Transverse colon (tissue), 4 donors: ENCODE measurements around the gene ZBTB16. TPM values are rescaled to one million over a fixed set of nuclear protein-coding genes. Genes with fewer than 3 reads are reported as not detected.

Experiments
- DNase-seq: peaks from one replicate; pipeline ENCODE4 v3.0.0-alpha.2; 2019
- H3K27ac ChIP-seq, 4 donors: fragments of 200-600 bp; sonication (generic); 2 replicates each; pipeline ENCODE4 v1.5.1; 2016 to 2018; ENCODE audit warnings: inconsistent platforms in 4 of 4
- H3K27me3 ChIP-seq: fragments of 200-600 bp; sonication (generic); 2 replicates; pipeline ENCODE4 v1.5.1; 2017; ENCODE audit warnings: inconsistent platforms
- H3K36me3 ChIP-seq, 4 donors: fragments of 200-600 bp; sonication (generic); 2 replicates each; pipeline ENCODE4 v1.5.1; 2017 to 2019; ENCODE audit warnings: inconsistent platforms in 4 of 4
- H3K4me1 ChIP-seq, 4 donors: fragments of 200-600 bp; sonication (generic); 2 replicates each; pipeline ENCODE4 v1.5.1; 2017 to 2020; ENCODE audit warnings: inconsistent platforms in 4 of 4
- H3K4me3 ChIP-seq, 4 donors: fragments of 200-600 bp; sonication (generic); 1 replicate in 1 of 4; 2 replicates in 3 of 4; pipeline versions ENCODE4 v1.5.1 to v1.6.1; 2017 to 2019; ENCODE audit warnings: inconsistent platforms in 4 of 4
- H3K9me3 ChIP-seq, 2 donors: fragments of 200-600 bp; sonication (generic); 2 replicates each; pipeline ENCODE4 v1.5.1; 2017 to 2019; ENCODE audit warnings: inconsistent platforms in 2 of 2
- EP300 ChIP-seq: sonication (generic); formaldehyde crosslinking; IDR thresholded peaks from one replicate; pipeline ENCODE4 v1.6.1; 2017; ENCODE audit warnings: antibody characterized with exemption, low read depth
- POLR2A ChIP-seq: fragments of 450-650 bp; IDR thresholded peaks from one replicate; pipeline ENCODE4 v1.6.1; 2016; ENCODE audit warnings: antibody characterized with exemption, mild to moderate bottlenecking, moderate library complexity
- POLR2AphosphoS5 ChIP-seq, 3 donors: sonication (generic); formaldehyde crosslinking; IDR thresholded peaks; one replicate each; pipeline ENCODE4 v1.6.1; 2016; ENCODE audit warnings: antibody characterized with exemption in 3 of 3
- whole genome bisulfite sequencing, 2 donors: methylation state at CpG; one replicate each; pipeline ENCODE4 v1.1.5; 2018; ENCODE audit warnings: low coverage in 1 of 2; 5-methylcytosine and 5-hydroxymethylcytosine counted together
- in situ Hi-C, 4 donors: fragments of 200-750 bp; cut with MboI; loops; one replicate each; pipeline versions ENCODE4 v1.15.0 to v1.15.1; 2017; ENCODE audit warnings: low sequenced_read_pairs in 3 of 4, low pct_ligation_motif_present in 1 of 4, low pct_unique_long_range_greater_than_20kb in 1 of 4
- intact Hi-C: fragments of 100-400 bp; cut with DNase I; formaldehyde crosslinking; loops from one replicate; pipeline ENCODE4 v1.15.1; 2023; ENCODE audit warnings: low total_unique reads
- total RNA-seq, 4 donors: library from RNA; depleted of rRNA; stranded (reverse); fragments of >200 nt; gene quantifications; one replicate each; pipeline ENCODE4 v1.1.0, GENCODE V29; 2016
- TF ChIP-seq, protein P1 (sequence below), 5 experiments: fragments of 200-600 bp in 3 of 5; fragments of 450-650 bp in 2 of 5; sonication (generic) in 3 of 5; IDR thresholded peaks; 1 replicate in 2 of 5; 2 replicates in 3 of 5; pipeline ENCODE4 v1.5.1; 2016 to 2017; ENCODE audit warnings: antibody characterized with exemption in 5 of 5, inconsistent platforms in 3 of 5, mild to moderate bottlenecking in 2 of 5, moderate library complexity in 1 of 5

ZBTB16 gene
- total RNA-seq, 4 donors from 2014 or later, result 108 to 271 (median 155) TPM

DNA sequence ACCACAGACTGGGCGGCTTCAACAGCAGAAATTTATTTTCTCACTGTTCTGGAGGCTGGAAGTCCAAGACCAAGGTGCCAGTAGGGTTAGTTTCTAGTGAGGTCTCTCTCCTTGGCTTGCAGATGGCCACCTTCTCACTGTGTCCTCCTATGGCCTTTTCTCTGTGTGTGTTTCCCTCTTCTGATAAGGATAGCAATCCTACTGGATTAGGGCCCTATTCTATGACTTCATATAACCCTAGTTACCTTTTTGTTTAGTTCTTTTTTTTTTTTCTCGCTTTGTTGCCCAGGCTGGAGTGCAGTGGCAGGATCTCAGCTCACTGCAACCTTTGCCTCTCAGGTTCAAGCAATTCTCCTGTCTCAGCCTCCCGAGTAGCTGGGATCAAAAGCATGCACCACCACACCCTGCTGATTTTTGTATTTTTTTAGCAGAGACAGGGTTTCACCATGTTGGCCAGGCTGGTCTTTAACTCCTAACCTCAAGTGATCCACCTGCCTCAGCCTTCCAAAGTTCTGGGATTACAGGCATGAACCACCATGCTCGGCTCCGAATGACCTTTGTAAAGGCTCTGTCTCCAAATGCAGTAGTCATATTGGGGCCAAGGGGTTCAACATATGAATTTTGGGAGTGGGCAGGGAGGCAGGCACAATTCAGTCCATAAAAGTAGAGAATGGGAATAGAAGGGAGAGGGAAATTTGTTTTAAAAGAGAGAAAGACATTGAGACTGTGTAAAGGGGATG lies 211.2 kb downstream of the ZBTB16 start:
- TF ChIP-seq POLR2A (no peak), EP300 (no peak), POLR2AphosphoS5 (IDR thresholded peaks at IDR 0.05) (no peak)
- TF ChIP-seq, protein P1, sequence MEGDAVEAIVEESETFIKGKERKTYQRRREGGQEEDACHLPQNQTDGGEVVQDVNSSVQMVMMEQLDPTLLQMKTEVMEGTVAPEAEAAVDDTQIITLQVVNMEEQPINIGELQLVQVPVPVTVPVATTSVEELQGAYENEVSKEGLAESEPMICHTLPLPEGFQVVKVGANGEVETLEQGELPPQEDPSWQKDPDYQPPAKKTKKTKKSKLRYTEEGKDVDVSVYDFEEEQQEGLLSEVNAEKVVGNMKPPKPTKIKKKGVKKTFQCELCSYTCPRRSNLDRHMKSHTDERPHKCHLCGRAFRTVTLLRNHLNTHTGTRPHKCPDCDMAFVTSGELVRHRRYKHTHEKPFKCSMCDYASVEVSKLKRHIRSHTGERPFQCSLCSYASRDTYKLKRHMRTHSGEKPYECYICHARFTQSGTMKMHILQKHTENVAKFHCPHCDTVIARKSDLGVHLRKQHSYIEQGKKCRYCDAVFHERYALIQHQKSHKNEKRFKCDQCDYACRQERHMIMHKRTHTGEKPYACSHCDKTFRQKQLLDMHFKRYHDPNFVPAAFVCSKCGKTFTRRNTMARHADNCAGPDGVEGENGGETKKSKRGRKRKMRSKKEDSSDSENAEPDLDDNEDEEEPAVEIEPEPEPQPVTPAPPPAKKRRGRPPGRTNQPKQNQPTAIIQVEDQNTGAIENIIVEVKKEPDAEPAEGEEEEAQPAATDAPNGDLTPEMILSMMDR (IDR thresholded peaks at IDR 0.05), result no peak
- no peak overlapping the region for H3K4me3 ChIP-seq
- intact Hi-C loops, result no loop called here
- no peaks in the 10 kb centered on the region for H3K36me3 ChIP-seq
- DNase-seq, result no peak
- WGBS, 2 donors, result 60 to 81% methylated on average over 1 to 5 of the region's 5 CpGs
- H3K27me3 ChIP-seq, result peaks cover 12% of the 10 kb centered on the region
- in situ Hi-C loops, result loop anchor here in 1 of 4 donors (25.0 kb wide), 2 partner anchors 233 to 383 kb away; partner anchors contain the start of gene USP28
- no peaks in the 10 kb centered on the region for H3K9me3 ChIP-seq
- H3K27ac ChIP-seq, result no peak overlapping the region
- H3K4me1 ChIP-seq, result no peaks in the 10 kb centered on the region

DNA sequence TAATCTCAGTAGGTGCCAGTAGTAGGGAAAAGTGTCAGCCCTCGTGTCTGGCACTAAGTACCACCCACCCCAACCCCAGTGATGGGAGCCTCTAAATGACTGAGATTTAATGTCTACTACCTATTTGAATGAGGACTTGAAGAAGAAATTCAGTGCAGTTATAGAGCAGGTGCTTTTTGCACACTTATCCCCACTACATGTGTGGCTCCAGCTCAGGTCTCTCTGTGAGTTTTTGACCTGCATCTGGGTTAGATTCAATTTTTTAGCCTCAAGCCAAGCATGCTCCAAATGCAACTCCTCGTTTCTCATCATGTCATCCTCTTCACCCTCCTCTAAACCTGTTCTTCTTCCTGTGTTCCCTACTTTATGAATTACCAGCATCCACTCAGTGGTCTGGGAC lies 211.8 kb downstream of the ZBTB16 start:
- H3K27me3 ChIP-seq, result peaks cover 12% of the 10 kb centered on the region
- H3K4me1 ChIP-seq, result no peaks in the 10 kb centered on the region
- no peaks in the 10 kb centered on the region for H3K9me3 ChIP-seq
- H3K27ac ChIP-seq, result no peak overlapping the region
- DNase-seq, result no peak
- H3K4me3 ChIP-seq, result no peak overlapping the region
- no peak for TF ChIP-seq POLR2A
- TF ChIP-seq, protein P1 (IDR thresholded peaks at IDR 0.05), result no peak
- no peak for TF ChIP-seq POLR2AphosphoS5 (IDR thresholded peaks at IDR 0.05)
- TF ChIP-seq EP300, result no peak
- intact Hi-C loops (no loop called here), in situ Hi-C loops (loop anchor here in 1 of 4 donors (25.0 kb wide), 2 partner anchors 234 to 384 kb away; partner anchors contain the start of gene USP28)
- 62 to 100% methylated on average over 1 to 2 of the region's 2 CpGs for WGBS, 2 donors
- no peaks in the 10 kb centered on the region for H3K36me3 ChIP-seq

DNA sequence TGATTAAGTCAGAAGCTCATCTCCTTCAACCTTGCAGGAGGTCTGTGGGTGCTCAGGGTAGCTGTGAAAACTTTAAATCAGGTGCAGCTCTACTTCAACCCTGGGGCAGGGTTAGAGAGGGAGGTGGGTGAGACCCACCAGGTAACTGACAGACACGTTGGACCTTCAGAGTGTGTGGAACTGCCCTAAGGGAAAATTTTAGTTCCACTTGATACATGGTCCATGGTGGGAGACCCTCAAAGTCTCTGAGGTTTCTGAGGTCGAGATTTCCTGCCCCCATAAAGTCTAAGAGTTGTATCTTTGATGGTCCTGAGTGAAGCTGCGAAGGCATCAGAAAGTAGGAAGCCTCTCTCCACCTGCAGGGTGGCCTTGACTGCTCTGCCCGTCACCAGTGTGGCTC lies 212.8 kb downstream of the ZBTB16 start:
- Histone ChIP-seq H3K4me3 (no peak overlapping the region), H3K4me1 (no peaks in the 10 kb centered on the region), H3K9me3 (no peaks in the 10 kb centered on the region), H3K27ac (no peak overlapping the region), H3K27me3 (peaks cover 12% of the 10 kb centered on the region), H3K36me3 (no peaks in the 10 kb centered on the region)
- intact Hi-C loops (no loop called here), in situ Hi-C loops (loop anchor here in 1 of 4 donors (25.0 kb wide), 2 partner anchors 235 to 385 kb away; partner anchors contain the start of gene USP28)
- DNase-seq, result no peak
- TF ChIP-seq POLR2AphosphoS5 (IDR thresholded peaks at IDR 0.05) (no peak), EP300 (no peak), POLR2A (no peak)
- TF ChIP-seq, protein P1 (IDR thresholded peaks at IDR 0.05), result no peak
- WGBS, 2 donors, result 61% methylated on average over 4 of the region's 4 CpGs; no CpG with 5 or more reads in 1 of the 2 donors

DNA sequence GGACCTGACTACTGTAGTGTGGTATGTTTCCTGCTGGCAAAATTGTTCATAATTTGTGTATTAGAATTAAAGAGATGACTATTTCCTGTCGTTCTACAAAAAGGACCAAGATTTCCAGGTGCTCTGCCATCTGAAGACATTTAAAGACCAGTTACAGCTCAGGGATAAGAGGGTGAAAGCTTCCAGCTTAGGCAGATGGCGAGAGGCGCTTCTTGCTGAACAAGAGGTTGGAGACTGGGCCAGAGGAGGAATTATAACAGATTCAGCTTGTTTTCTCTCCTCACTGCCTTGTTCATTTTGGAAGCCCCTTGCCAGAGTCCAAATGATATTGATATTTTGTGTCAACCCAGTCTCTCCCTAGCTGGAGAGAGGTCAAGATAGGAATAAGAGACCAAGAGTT lies 213.6 kb downstream of the ZBTB16 start:
- no peak overlapping the region for H3K27ac ChIP-seq
- no peak for DNase-seq
- peaks cover 12% of the 10 kb centered on the region for H3K27me3 ChIP-seq
- H3K4me3 ChIP-seq, result no peak overlapping the region
- TF ChIP-seq EP300 (no peak), POLR2AphosphoS5 (IDR thresholded peaks at IDR 0.05) (no peak), POLR2A (no peak)
- TF ChIP-seq, protein P1 (IDR thresholded peaks at IDR 0.05), result no peak
- no peaks in the 10 kb centered on the region for H3K4me1 ChIP-seq
- 87% methylated on average over 3 of the region's 3 CpGs; no CpG with 5 or more reads in 1 of the 2 donors for WGBS, 2 donors
- H3K36me3 ChIP-seq, result no peaks in the 10 kb centered on the region
- in situ Hi-C loops (loop anchor here in 1 of 4 donors (25.0 kb wide), 2 partner anchors 236 to 386 kb away; partner anchors contain the start of gene USP28), intact Hi-C loops (no loop called here)
- H3K9me3 ChIP-seq, result no peaks in the 10 kb centered on the region
